Uterus (tissue), 2 donors: ENCODE results near the gene NEU4.

Experiments used
- CTCF ChIP-seq, 4 experiments: fragments of 200-600 bp in 2 of 4; fragments of 450-650 bp in 2 of 4; sonication (generic) in 2 of 4; IDR thresholded peaks; one replicate each; pipeline ENCODE4 v1.5.1; 2016 to 2019; ENCODE audit warnings: antibody characterized with exemption in 4 of 4, mild to moderate bottlenecking in 2 of 4, moderate library complexity in 1 of 4
- POLR2A ChIP-seq, 2 donors: fragments of 450-650 bp; IDR thresholded peaks; one replicate each; pipeline ENCODE4 v1.6.1; 2016; ENCODE audit warnings: antibody characterized with exemption in 2 of 2, mild to moderate bottlenecking in 1 of 2, moderate library complexity in 1 of 2

- no peak for TF ChIP-seq CTCF (IDR thresholded peaks at IDR 0.05)
- TF ChIP-seq POLR2A (IDR thresholded peaks at IDR 0.05): no peak
Observed at GRCh38 chr2:241862093-241862492, 53.1 kb downstream of the NEU4 start.
